Peyer's patch (tissue), 4 donors: ENCODE data around the gene SCTR.

Experiments used
- CTCF ChIP-seq, 6 experiments: fragments of 450-650 bp in 4 of 6; fragments of 200-600 bp in 2 of 6; sonication (generic) in 1 of 6; IDR thresholded peaks; one replicate each; pipeline ENCODE4 v1.5.1; 2017 to 2019; ENCODE audit warnings: antibody characterized with exemption in 6 of 6, mild to moderate bottlenecking in 3 of 6, moderate library complexity in 1 of 6
- POLR2A ChIP-seq, 2 donors: fragments of 450-650 bp; IDR thresholded peaks; one replicate each; pipeline ENCODE4 v1.5.1; 2017; ENCODE audit warnings: antibody characterized with exemption in 2 of 2, mild to moderate bottlenecking in 2 of 2, moderate library complexity in 2 of 2

DNA sequence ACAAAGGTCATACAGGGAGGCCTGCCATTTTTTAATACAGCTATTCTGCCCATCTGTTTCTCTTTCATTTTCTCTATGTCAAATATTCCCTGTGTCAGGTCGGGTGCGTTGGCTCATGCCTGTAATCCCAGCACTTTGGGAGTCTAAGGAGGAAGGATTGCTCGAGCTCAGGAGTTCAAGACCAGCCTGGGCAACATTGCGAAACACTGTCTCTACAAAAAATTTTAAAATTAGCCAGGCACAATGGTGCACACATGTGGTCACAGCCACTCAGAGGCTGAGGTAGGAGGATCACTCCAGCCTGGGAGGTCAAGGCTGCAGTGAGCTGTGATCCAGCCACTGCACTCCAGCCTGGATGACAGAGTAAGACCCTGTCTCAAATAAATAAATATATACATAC lies 57.9 kb downstream of the SCTR start:
- no peak for TF ChIP-seq CTCF (IDR thresholded peaks at IDR 0.05)
- TF ChIP-seq POLR2A (IDR thresholded peaks at IDR 0.05), result no peak
